ENCODE results near the gene GCSAML. TPM values are rescaled to one million over a fixed set of nuclear protein-coding genes. Genes with fewer than 3 reads are reported as not detected.

The GCSAML gene
- not detected in 2 replicates for total RNA-seq (2011; cell fraction: chromatin; rRNA removed; ENCODE audit: low replicate concordance)
- not detected in 2 replicates for total RNA-seq (2011; cell fraction: nucleolus; rRNA removed)
- total RNA-seq (2011; cell fraction: nucleoplasm; rRNA removed): not detected in 2 replicates
- total RNA-seq (2014; rRNA removed) (not detected in 2 replicates), total RNA-seq (2014; rRNA removed; fragmentation: Illumina TruSeq; extraction: Trizol) (not detected in 2 replicates), total RNA-seq (2015; rRNA removed; fragmentation: Illumina TruSeq; extraction: Trizol) (not detected in 2 replicates), total RNA-seq (2021) (not detected in 2 replicates), polyA plus RNA-seq (2011; rRNA removed) (0.01 TPM in 1 of 2 replicates, not detected in the other), polyA plus RNA-seq (2014; fragmentation: Illumina TruSeq; extraction: Trizol) (not detected in 2 replicates), polyA plus RNA-seq (2014; fragmentation: Nextera tagmentation; extraction: Ambion mirVana) (not detected), polyA plus RNA-seq (2014; rRNA removed) (not detected in 2 replicates), polyA minus RNA-seq (2011; rRNA and poly(A)+ RNA removed) (not detected in 2 replicates), Bru-seq, nascent RNA (percentile 11 among the genes with signal in this experiment), BruChase-seq, experiment 1, labeled RNA remaining after a 2-hour chase (percentile 7 among the genes with signal in this experiment), BruChase-seq, experiment 2, labeled RNA remaining after a 6-hour chase (percentile 12 among the genes with signal in this experiment)
- polyA plus RNA-seq (2011; cell fraction: cytosol; rRNA removed): not detected in 2 replicates
- polyA plus RNA-seq (2011; cell fraction: nucleus; rRNA removed): not detected in 2 replicates
- 0.21 TPM in 1 of 2 replicates, not detected in the other for polyA plus RNA-seq (2012)
- not detected in 2 replicates for polyA minus RNA-seq (2011; cell fraction: cytosol; rRNA and poly(A)+ RNA removed)
- not detected in 2 replicates for polyA minus RNA-seq (2011; cell fraction: nucleus; rRNA and poly(A)+ RNA removed)
- long read RNA-seq, experiment 1: 0 reads
- long read RNA-seq, experiment 2: 0 reads
- long read RNA-seq, experiment 3: 0 reads

- H3K79me2 ChIP-seq (ENCODE audit: control insufficient read depth, insufficient read depth, low read length): no peaks in the 10 kb centered on the region
- in situ Hi-C loops (cut with MboI): no loop called here
- DNase-seq (ENCODE audit: extremely low read depth in 1 of 4, low spot score in 3 of 4) (no peak), FAIRE-seq (no peak), ATAC-seq (no peak)
- H3K9me3 ChIP-seq (replicated peaks; ENCODE audit: control insufficient read depth, insufficient read depth, low read depth, low read length): no peaks in the 10 kb centered on the region
- TF ChIP-seq ATF1 (CRISPR knock-in tag; IDR thresholded peaks at IDR 0.05) (no peak), ATF1 (tag; IDR thresholded peaks at IDR 0.05) (no peak), SMARCA4 (IDR thresholded peaks at IDR 0.05) (no peak), PCBP2 (IDR thresholded peaks at IDR 0.05; ENCODE audit: low read depth, low read length, poor library complexity, severe bottlenecking) (no peak), EP400 (IDR thresholded peaks at IDR 0.05) (no peak), ZNF785 (CRISPR knock-in tag; IDR thresholded peaks at IDR 0.05) (no peak), THAP7 (CRISPR knock-in tag; IDR thresholded peaks at IDR 0.05) (no peak)
- H3K4me1 ChIP-seq (replicated peaks in 1 of 2; ENCODE audit: control insufficient read depth in 2 of 2, insufficient read depth in 2 of 2, low read length in 2 of 2): peaks cover 2 to 8% of the 10 kb centered on the region in 2 experiments; a peak in 2 of 5 replicates
- ChIA-PET CTCF (ENCODE audit: low intra/inter-chr PET ratio) (no interaction called here), POLR2A (no interaction called here)
- H3K27me3 ChIP-seq (ENCODE audit: control insufficient read depth in 2 of 2, insufficient read depth in 2 of 2, low read length in 2 of 2): peaks cover 0 to 9% of the 10 kb centered on the region in 2 experiments; a peak in 2 of 5 replicates
- no peak within 1 kb of the TSS for H3K27ac ChIP-seq (ENCODE audit: extremely low read depth, low read depth, low read length)
- no TSS peak for BruUV-seq (replicated peaks)
- no peak within 1 kb of the TSS for H2AFZ ChIP-seq (ENCODE audit: low read depth, low read length)
- no peaks in the 10 kb centered on the region for H3K9me1 ChIP-seq (ENCODE audit: control insufficient read depth, insufficient read depth, low read length)
- WGBS (ENCODE audit: insufficient coverage, low coverage, missing lambda C conversion rate): 0% methylated on average over 13 of the region's 13 CpGs
- H4K20me1 ChIP-seq (replicated peaks; ENCODE audit: control insufficient read depth, insufficient read depth, low read length): no peaks in the 10 kb centered on the region
- no peak within 1 kb of the TSS for H3K4me3 ChIP-seq
- intact Hi-C loops (cut with micrococcal nuclease): no loop called here
- no peak within 1 kb of the TSS for H3K4me2 ChIP-seq (ENCODE audit: insufficient read depth, low read length)
- H3K9ac ChIP-seq (ENCODE audit: insufficient read depth in 1 of 2, low read depth in 2 of 2, low read length in 2 of 2): peak within 1 kb of the TSS in 1 of 2 experiments; percentile 31; a peak in 1 of 4 replicates
- no peaks in the 10 kb centered on the region for H3K36me3 ChIP-seq (ENCODE audit: control insufficient read depth, insufficient read depth, low read length)
Observed at GRCh38 chr1:247548769-247549182, at the start of gene GCSAML. Gene GCSAML (plus strand): TSS chr1:247549134. CDS start chr1:247549192, 58 bp downstream.
